ENCODE measurements around the gene PLPPR2.

DNA sequence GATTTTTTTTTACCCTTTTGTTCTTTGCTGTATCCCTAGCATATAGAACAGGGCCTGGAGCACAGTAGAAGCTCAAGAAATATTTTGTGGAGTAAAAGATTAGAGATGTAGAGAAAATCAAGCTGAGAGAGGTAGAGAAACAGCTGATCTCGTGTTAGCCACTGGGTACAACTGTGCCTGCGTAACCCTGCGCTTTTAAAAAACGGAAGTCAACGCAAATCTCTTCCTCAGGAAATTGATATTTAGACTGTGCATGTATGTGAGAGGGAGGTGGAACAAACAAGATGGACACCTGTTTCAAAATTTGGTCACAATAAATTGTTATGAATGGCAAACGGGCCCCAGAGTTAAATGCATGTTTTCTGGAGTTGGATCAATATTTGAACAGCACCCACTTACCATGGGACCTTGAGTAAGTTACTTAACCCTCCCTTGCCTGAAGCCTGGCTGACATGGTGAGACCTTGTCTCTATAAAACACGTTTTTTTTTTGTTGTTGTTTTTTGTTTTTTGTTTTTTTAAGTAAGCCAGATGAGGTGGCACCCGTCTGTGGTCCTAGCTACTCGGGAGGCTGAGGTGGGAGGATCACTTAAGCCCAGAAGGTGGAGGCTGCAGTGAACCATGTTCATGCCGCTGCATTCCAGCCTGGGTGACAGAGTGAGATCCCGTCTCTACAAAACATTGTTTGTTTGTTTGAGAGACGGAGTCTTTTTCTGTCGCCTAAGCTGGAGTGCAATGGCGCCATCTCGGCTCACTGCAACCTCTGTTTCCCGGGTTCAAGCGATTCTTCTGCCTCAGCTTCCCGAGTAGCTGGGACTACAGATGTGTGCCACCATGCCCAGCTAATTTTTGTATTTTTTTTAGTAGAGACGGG is 32.2 kb downstream of the PLPPR2 start:
- TF ChIP-seq CTCF (IDR thresholded peaks at IDR 0.05) (no peak), POLR2A (IDR thresholded peaks at IDR 0.05) (no peak)
